Measurements from ENCODE around the gene ECSCR. TPM values are rescaled to one million over a fixed set of nuclear protein-coding genes. Genes with fewer than 3 reads are reported as not detected.
"Not testable (repeated sequence)": the region's sequence is repeated elsewhere in the genome, so short reads cannot be mapped to it uniquely, and the experiment has no call there.

Gene ECSCR, protein sequence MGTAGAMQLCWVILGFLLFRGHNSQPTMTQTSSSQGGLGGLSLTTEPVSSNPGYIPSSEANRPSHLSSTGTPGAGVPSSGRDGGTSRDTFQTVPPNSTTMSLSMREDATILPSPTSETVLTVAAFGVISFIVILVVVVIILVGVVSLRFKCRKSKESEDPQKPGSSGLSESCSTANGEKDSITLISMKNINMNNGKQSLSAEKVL
- under 1 TPM; 0.28 to 0.29 TPM for total RNA-seq

DNA sequence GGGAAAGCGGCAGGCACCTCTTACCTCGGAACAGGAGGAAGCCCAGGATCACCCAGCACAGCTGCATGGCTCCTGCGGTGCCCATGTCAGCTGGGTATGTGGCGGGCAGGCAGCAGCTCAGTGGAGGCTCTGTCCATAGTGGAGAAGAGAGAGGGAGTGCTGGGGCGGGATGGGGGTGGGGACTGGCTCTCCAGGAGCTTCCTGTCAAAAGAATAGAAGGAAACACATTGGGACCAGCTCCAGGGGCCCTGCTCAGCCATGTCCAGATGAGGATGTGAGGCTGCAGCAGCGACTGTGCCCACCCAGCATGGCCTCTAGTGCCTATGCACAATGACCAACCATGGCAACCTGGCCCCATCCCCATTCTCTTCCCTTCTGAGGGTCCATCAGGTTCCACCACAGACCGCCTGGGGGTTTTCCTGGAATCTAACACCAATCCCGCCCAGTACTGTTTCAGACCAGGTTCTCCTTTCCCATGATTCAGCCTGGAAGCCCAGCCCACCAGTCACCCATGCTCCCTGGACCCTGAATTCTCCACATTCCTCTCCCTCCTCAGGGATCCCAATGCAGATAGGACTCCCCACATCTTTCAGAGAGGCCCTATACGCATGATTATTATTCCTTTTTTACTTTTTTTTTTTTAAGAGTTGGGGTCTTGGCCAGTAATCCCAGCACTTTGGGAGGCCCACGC is at the start of gene ECSCR:
Gene ECSCR (minus strand): TSS at position 158 of the 691 bp plus-strand sequence. CDS start 73 bp downstream, at position 85.
- no peak for ATAC-seq
- H3K4me1 Mint-ChIP-seq = peaks cover 35% of the 10 kb centered on the region
- CTCF ChIA-PET = interaction anchor here (1.5 to 4.3 kb wide), 2 partner anchors 19 to 49 kb away, joined by 6 to 20 read pairs; partner anchors contain the start of gene STING1

DNA sequence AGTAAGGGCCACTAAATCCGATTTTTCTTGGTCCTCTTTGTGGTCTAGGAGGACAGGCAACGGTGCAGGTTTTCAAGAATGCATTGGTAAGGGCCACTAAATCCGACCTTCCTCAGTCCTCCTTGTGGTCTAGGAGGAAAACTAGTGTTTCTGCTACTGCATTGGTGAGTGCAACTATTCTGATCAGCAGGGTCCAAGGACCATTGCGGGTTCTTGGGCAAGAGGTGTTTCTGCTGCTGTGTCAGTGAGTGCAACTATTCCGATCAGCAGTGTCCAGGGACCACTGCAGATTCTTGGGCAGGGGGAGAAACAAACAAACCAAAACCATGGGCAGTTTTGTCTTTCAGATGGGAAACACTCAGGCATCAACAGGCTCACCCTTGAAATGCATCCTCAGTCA is 42.2 kb upstream of the ECSCR start:
- H3K4me1 Mint-ChIP-seq; H3K27me3 Mint-ChIP-seq; DNase-seq; H3K36me3 Mint-ChIP-seq; H3K9me3 Mint-ChIP-seq (ENCODE audit: low read depth); ATAC-seq; H3K27ac Mint-ChIP-seq; H3K4me3 Mint-ChIP-seq: not testable (repeated sequence)
- CTCF ChIA-PET = interaction anchor here (1.4 kb wide), 1 partner anchor 82 kb away, joined by 6 read pairs; no protein-coding TSS in a partner anchor

More for the DNA sequence above, at the start of gene ECSCR:
- DNase-seq = no peak
- no peaks in the 10 kb centered on the region for H3K27me3 Mint-ChIP-seq
- no peak within 1 kb of the TSS for H3K27ac Mint-ChIP-seq
- no peaks in the 10 kb centered on the region for H3K9me3 Mint-ChIP-seq (ENCODE audit: low read depth)
- H3K4me3 Mint-ChIP-seq = no peak within 1 kb of the TSS
- no peaks in the 10 kb centered on the region for H3K36me3 Mint-ChIP-seq

DNA sequence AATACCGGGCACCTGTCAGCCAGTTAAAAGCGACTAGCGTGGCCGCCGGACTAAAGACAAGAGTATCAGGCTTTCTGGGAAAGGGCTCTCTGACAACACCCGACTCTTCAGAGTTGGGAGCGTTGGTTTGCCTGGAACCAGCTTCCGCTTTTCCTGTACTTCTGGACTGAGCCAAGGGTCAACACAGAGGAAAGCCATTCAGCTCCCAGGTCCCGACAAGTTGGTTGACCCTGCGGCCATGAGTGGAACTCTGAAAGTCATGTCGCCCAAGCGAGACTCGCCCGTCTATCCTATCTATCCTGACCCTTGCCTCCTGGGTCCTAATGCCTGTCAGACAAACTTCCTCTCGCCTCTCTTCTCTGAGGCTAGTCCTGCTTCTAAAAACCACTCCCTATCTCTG is 41.3 kb upstream of the ECSCR start:
- H3K9me3 Mint-ChIP-seq (ENCODE audit: low read depth); H3K4me3 Mint-ChIP-seq; CTCF ChIA-PET; ATAC-seq; H3K36me3 Mint-ChIP-seq; H3K27ac Mint-ChIP-seq; DNase-seq; H3K4me1 Mint-ChIP-seq: not testable (repeated sequence)
- H3K27me3 Mint-ChIP-seq = peaks cover 12% of the 10 kb centered on the region

DNA sequence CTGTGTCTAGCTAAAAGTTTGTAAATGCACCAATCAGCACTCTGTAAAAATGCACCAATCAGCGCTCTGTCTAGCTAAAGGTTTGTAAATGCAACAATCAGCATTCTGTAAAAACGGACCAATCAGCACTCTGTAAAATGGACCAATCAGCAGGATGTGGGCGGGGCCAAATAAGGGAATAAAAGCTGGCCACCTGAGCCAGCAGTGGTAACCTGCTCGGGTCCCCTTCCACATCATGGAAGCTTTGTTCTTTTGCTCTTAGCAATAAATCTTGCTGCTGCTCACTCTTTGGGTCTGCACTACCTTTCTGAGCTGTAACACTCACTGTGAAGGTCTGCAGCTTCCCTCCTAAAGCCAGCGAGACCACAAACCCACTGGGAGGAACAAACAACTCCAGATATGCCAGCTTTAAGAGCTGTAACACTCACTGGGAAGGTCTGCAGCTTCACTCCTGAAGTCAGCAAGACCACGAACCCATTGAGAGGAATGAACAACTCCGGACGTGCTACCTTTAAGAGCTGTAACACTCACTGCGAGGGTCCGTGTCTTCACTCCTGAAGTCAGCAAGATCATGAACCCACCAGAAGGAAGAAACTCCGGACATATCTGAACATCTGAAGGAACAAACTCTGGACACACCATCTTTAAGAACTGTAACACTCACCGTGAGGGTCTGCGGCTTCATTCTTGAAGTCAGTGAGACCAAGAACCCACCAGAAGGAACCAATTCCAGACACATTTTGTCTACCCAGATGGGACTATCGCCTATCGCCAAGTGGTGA is 40.7 kb upstream of the ECSCR start:
- H3K27ac Mint-ChIP-seq, ATAC-seq: not testable (repeated sequence)
- peaks cover 12% of the 10 kb centered on the region for H3K27me3 Mint-ChIP-seq

DNA sequence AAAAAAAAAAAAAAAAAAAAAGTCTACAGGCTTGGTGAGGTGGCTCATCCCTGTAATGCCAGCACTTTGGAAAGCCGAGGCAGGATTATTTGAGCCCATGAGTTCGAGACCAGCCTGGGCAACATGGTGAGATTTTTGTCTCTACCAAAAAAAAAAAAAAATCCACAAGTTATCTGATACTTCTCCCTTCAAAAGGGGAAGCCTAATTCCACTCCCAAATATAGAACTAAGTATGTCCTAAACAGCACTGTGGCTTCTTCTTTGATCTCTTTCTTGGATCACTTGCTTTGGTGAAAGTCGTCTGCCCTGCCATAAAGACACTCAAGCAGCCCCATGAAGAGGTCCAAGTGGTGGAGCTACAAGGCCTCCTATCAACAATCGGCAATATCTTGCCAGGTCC is 38.8 kb upstream of the ECSCR start:
- H3K4me3 Mint-ChIP-seq = no peak overlapping the region
- CTCF ChIA-PET = interaction anchor here (1.3 to 2.1 kb wide), 2 partner anchors 11 to 79 kb away, joined by 5 to 9 read pairs; no protein-coding TSS in a partner anchor

More for the DNA sequence above, 40.7 kb upstream of the ECSCR start:
- not testable (repeated sequence) for H3K4me1 Mint-ChIP-seq; DNase-seq; H3K4me3 Mint-ChIP-seq; H3K36me3 Mint-ChIP-seq; H3K9me3 Mint-ChIP-seq (ENCODE audit: low read depth)
- CTCF ChIA-PET = interaction anchor here (1.3 to 2.1 kb wide), 2 partner anchors 9 to 65 kb away, joined by 3 to 9 read pairs; no protein-coding TSS in a partner anchor

DNA sequence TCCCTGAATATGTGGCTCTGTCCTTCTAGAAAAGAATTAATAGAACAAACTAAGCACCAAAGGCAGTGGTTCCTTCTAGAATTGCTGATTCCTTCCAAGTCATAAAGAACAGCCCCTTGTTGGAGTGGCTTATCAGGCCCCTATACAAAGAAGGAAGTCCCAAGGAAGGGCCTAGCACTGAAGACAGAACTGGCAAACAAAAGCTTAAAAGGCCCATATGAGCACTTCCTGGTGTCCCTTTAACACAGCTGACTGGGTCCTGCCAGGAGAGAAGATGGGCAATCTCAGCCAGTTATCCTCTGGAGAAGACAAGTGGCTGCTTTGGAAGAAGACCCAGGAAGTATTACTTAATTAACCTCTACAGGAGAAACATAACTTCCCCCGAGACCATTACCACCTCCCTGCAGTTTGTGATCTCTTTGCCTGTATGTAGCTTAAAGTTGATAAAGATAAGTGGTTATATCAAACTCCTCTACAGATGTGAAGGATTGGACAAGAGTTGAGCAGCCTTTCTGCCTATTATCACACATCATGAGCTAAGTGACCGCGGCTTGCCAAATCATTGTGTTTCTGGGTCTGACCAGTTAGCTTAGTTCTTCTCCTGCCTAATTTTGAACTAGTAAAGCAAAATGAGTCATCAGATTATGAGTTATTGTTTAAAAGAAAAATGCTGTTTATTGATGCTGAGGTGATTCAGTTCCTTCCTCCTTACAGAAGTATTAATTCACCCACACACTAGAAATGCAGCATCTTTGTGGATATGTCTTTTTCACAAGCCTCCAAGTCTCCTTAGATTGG is 33.3 kb upstream of the ECSCR start:
- CTCF ChIA-PET = interaction anchor here (1.0 to 5.4 kb wide), 3 partner anchors 13 to 38 kb away, joined by 3 to 31 read pairs (median 10); partner anchors contain the start of gene STING1
- H3K9me3 Mint-ChIP-seq (ENCODE audit: low read depth) = no peaks in the 10 kb centered on the region
- no peaks in the 10 kb centered on the region for H3K36me3 Mint-ChIP-seq
- no peak overlapping the region for H3K27ac Mint-ChIP-seq
- no peak for DNase-seq
- peaks cover 18% of the 10 kb centered on the region for H3K4me1 Mint-ChIP-seq
- H3K27me3 Mint-ChIP-seq = peaks cover 3% of the 10 kb centered on the region
- no peak for ATAC-seq
- no peak overlapping the region for H3K4me3 Mint-ChIP-seq

More for the DNA sequence above, 38.8 kb upstream of the ECSCR start:
- ATAC-seq (no peak), DNase-seq (no peak)
- Mint-ChIP-seq H3K9me3 (ENCODE audit: low read depth) (no peaks in the 10 kb centered on the region), H3K27me3 (peaks cover 12% of the 10 kb centered on the region), H3K4me1 (no peaks in the 10 kb centered on the region), H3K27ac (no peak overlapping the region), H3K36me3 (no peaks in the 10 kb centered on the region)

DNA sequence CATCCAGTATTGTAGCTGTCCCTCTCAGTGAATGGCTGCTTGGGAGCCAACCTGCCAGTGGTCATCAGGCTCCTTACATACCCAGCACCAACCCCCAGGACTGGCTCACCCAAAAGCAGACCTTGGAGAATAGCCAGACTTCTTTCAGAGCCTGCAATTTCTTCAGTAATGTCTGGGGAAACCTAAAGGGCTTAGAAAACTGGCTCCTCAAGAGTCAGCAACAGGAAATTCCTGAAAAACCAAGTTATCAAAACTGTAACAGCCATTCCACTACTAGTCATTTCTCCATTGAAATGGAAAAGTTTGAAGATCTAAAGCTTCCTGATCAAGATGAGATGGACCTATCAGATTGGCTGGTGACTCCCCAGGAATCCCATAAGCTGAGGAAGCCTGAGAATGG is 32.3 kb upstream of the ECSCR start:
- no peaks in the 10 kb centered on the region for H3K9me3 Mint-ChIP-seq (ENCODE audit: low read depth)
- no peaks in the 10 kb centered on the region for H3K36me3 Mint-ChIP-seq
- CTCF ChIA-PET = interaction anchor here (2.6 to 5.4 kb wide), 2 partner anchors 12 to 18 kb away, joined by 10 to 31 read pairs; partner anchors contain the start of gene STING1
- peaks cover 3% of the 10 kb centered on the region for H3K27me3 Mint-ChIP-seq
- H3K4me3 Mint-ChIP-seq = no peak overlapping the region
- no peak for ATAC-seq
- no peak overlapping the region for H3K27ac Mint-ChIP-seq
- H3K4me1 Mint-ChIP-seq = peaks cover 18% of the 10 kb centered on the region
- DNase-seq = no peak

DNA sequence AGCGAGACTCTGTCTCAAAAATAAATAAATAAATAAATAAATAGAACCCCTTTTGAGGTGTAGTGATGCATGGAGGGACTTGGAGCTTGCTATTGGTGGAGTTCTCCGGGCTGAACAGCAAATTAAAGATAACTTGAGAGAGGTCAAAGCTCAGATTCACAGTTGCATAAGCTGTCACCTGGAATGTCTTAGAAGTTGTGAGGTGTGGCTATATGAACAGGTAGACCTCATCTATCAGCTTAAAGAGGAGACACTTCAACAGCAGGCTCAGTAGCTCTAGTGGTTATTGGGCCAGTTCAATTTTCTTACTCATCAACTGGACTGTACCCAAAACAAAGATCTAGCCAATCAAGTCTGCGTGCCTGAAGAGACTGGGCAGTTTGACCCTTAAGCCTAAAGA is 31.7 kb upstream of the ECSCR start:
- Mint-ChIP-seq H3K4me3 (no peak overlapping the region), H3K36me3 (no peaks in the 10 kb centered on the region)
- CTCF ChIA-PET = interaction anchor here (1.1 to 2.6 kb wide), 2 partner anchors 12 to 23 kb away, joined by 3 to 10 read pairs; partner anchors contain the start of gene STING1

DNA sequence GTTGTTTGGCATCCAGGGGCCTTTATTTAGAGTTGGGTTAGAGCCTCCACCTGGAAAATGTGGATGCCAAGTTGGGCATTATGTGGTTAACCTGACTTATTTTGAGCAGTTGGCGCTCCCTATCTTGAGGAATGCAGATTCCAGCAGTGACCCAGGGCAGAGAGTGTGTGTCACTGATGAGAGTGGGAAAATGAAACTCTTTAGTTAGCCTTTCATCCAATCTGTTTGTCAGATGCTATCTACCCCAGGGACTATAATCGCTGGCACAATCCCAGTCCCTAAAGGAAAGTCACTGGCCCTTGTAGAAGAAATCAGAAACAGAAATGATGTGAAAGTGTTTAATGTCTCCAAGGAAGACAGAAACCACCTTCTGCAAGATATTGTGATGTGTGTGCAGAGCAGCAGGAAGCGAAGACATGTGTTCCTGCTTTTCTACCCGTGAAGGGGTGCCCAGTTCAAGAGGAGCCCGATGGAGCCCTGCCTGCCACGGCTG is 30.2 kb upstream of the ECSCR start:
- no peak overlapping the region for H3K4me3 Mint-ChIP-seq
- no peaks in the 10 kb centered on the region for H3K36me3 Mint-ChIP-seq
- H3K27me3 Mint-ChIP-seq = no peaks in the 10 kb centered on the region
- H3K4me1 Mint-ChIP-seq = peaks cover 27% of the 10 kb centered on the region
- H3K27ac Mint-ChIP-seq = no peak overlapping the region
- ATAC-seq (no peak), DNase-seq (no peak)
- CTCF ChIA-PET = interaction anchor here (0.8 kb wide), 1 partner anchor 70 kb away, joined by 3 read pairs; no protein-coding TSS in a partner anchor
- no peaks in the 10 kb centered on the region for H3K9me3 Mint-ChIP-seq (ENCODE audit: low read depth)

More for the DNA sequence above, 31.7 kb upstream of the ECSCR start:
- no peak overlapping the region for H3K27ac Mint-ChIP-seq
- no peak for ATAC-seq
- H3K9me3 Mint-ChIP-seq (ENCODE audit: low read depth) = no peaks in the 10 kb centered on the region
- DNase-seq = no peak
- peaks cover under 1% of the 10 kb centered on the region for H3K27me3 Mint-ChIP-seq
- peaks cover 18% of the 10 kb centered on the region for H3K4me1 Mint-ChIP-seq

DNA sequence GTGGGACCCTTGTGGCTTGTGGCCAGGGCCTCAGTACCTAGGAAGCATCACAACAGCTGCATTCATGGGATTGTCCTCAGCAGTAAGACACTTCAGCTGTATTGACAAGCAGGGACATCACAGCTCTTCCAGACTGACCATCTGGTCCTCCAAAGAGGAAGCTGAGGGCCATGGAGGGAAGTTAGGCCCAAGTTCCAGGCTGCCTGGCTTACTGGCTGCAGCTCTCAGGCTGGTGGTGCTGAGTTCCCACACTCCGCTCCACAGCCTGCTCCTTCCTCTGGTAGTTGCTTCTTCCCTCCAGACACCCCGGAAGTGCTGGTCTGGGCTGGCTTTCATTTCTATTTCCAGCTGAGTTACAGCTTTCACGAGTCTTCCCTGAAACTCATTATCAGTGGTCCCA is 25.7 kb upstream of the ECSCR start:
- Mint-ChIP-seq H3K27me3 (no peaks in the 10 kb centered on the region), H3K4me3 (no peak overlapping the region), H3K36me3 (no peaks in the 10 kb centered on the region), H3K4me1 (peaks cover 19% of the 10 kb centered on the region), H3K27ac (peak overlapping the region; percentile 44), H3K9me3 (ENCODE audit: low read depth) (no peaks in the 10 kb centered on the region)
- ATAC-seq (peak; percentile 61), DNase-seq (no peak)
- CTCF ChIA-PET = interaction anchor here (1.4 to 2.4 kb wide), 2 partner anchors 24 to 66 kb away, joined by 3 to 8 read pairs; no protein-coding TSS in a partner anchor

DNA sequence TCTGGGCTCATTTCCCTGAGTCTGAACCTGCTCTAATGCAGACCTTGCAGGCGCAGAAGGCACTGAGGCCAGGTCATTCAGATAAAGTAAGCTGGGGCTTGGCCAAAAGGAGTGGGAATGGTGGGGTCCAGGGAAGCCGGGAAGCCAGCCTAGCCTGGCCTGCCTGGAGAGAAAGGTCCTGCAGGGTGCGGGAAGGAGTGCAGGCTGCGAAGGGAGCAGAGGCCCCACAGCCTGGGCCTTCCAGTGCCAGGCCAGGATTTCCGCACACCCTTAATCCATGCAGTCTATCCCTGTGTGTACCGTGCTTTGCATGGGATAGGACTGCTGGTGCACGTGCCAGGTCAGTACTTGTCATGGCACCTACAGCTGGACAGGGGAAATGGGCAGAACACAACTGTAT is 23.7 kb upstream of the ECSCR start:
- CTCF ChIA-PET = interaction anchor here (0.8 to 1.2 kb wide), 2 partner anchors 27 to 64 kb away, joined by 4 read pairs; no protein-coding TSS in a partner anchor
- H3K27me3 Mint-ChIP-seq = no peaks in the 10 kb centered on the region
- DNase-seq (no peak), ATAC-seq (no peak)
- no peak overlapping the region for H3K4me3 Mint-ChIP-seq
- H3K36me3 Mint-ChIP-seq = peaks cover 5% of the 10 kb centered on the region
- no peak overlapping the region for H3K27ac Mint-ChIP-seq
- no peaks in the 10 kb centered on the region for H3K9me3 Mint-ChIP-seq (ENCODE audit: low read depth)
- peaks cover 24% of the 10 kb centered on the region for H3K4me1 Mint-ChIP-seq

DNA sequence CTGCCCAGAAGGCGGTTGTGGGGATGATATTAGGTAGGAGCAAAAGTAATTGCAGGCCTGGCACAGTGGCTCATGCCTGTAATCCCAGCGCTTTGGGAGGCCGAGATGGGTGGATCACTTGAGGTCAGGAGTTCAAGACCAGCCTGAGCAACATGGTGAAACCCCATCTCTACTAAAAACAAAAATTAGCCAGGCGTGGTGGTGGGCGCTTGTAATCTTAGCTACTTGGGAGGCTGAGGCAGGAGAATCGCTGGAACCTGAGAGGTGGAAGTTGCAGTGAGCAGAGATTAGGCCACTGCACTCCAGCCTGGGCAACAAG is 20.3 kb upstream of the ECSCR start:
- CTCF ChIA-PET = interaction anchor here (0.5 to 3.4 kb wide), 18 partner anchors 9 to 283 kb away, joined by 3 to 24 read pairs (median 4); partner anchors contain the start of genes DNAJC18 and SPATA24
- H3K9me3 Mint-ChIP-seq (ENCODE audit: low read depth); ATAC-seq; H3K27me3 Mint-ChIP-seq; DNase-seq: not testable (repeated sequence)
- H3K4me3 Mint-ChIP-seq = peak overlapping the region; percentile 89
- H3K4me1 Mint-ChIP-seq = peaks cover 33% of the 10 kb centered on the region
- H3K36me3 Mint-ChIP-seq = peaks cover 23% of the 10 kb centered on the region
- H3K27ac Mint-ChIP-seq = peak overlapping the region; percentile 98
